Central memory CD8-positive, alpha-beta T cell (primary cell): ENCODE results near the gene MKRN2.

Experiments
- ATAC-seq: fragments of 150-1000 bp; cut with Tn5 transposase; replicated peaks from 2 replicates; pipeline ENCODE4 v1.10.0; 2022; ENCODE audit warnings: mild to moderate bottlenecking, moderate FRiP score, moderate number of reproducible peaks; ENCODE audit not compliant: poor library complexity, severe bottlenecking; ENCODE audit errors: extremely low read depth
- DNase-seq, 2 donors: peaks; one replicate each; pipeline ENCODE4 v3.0.0; 2021; ENCODE audit warnings: low spot score in 2 of 2
- H3K27ac Mint-ChIP-seq: one replicate; pipeline ENCODE4 v1.8.0; 2022; ENCODE audit warnings: low read depth, mild to moderate bottlenecking, moderate library complexity, mixed read lengths
- H3K27me3 Mint-ChIP-seq: one replicate; pipeline ENCODE4 v1.8.0; 2022; ENCODE audit warnings: mixed read lengths
- H3K36me3 Mint-ChIP-seq: one replicate; pipeline ENCODE4 v1.8.0; 2022; ENCODE audit warnings: mild to moderate bottlenecking, moderate library complexity, mixed read lengths; ENCODE audit not compliant: insufficient read depth
- H3K4me1 Mint-ChIP-seq: one replicate; pipeline ENCODE4 v1.8.0; 2022; ENCODE audit warnings: mixed read lengths
- H3K4me3 Mint-ChIP-seq: one replicate; pipeline ENCODE4 v1.8.0; 2022; ENCODE audit warnings: mild to moderate bottlenecking, moderate library complexity, mixed read lengths
- H3K9me3 Mint-ChIP-seq: one replicate; pipeline ENCODE4 v1.8.0; 2022; ENCODE audit warnings: mixed read lengths

MKRN2 gene, protein sequence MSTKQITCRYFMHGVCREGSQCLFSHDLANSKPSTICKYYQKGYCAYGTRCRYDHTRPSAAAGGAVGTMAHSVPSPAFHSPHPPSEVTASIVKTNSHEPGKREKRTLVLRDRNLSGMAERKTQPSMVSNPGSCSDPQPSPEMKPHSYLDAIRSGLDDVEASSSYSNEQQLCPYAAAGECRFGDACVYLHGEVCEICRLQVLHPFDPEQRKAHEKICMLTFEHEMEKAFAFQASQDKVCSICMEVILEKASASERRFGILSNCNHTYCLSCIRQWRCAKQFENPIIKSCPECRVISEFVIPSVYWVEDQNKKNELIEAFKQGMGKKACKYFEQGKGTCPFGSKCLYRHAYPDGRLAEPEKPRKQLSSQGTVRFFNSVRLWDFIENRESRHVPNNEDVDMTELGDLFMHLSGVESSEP

DNA sequence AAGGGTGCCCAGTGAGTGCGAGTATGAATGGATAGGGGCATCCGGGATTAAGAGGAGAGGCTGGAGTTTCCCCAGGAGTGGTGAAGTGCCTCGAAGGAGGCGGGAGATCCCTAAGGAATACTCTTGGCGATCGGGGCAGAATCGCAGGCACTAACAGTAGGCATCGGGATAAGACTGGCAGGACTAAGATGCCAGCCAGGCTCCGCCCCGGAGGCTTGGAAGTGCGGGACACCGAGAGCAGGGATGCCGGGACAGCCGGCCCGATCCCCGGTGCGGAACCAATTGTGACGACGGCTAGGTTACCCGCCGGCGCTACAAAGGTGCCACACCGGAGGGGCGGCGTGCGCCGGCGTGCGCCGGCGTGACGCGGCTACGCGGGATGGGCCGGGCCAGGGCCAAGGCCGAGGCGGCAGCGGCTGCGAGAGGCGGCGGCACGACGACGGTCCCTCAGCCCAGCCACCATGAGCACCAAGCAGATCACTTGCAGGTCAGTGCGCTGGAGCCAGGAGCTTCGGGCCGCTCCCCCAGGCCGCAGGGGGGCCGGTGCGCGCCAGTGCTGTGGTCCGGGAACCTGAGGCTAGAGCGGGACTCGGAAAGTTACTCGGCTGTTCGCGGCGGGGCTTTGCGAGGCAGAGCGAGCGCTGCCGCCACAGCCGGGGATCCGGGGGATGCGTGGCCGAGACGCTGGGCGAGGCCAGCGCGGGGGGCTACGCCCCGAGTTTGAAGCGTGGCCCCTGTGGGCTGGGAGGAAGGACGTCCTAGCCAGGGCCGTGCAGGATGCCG, at the start of gene MKRN2:
Gene MKRN2, plus strand, starts transcription at position 398 of the 783 bp plus-strand sequence. Its CDS starts 64 bp downstream, at position 462.
- Mint-ChIP-seq H3K36me3 (peaks cover 10% of the 10 kb centered on the region), H3K9me3 (no peaks in the 10 kb centered on the region)

DNA sequence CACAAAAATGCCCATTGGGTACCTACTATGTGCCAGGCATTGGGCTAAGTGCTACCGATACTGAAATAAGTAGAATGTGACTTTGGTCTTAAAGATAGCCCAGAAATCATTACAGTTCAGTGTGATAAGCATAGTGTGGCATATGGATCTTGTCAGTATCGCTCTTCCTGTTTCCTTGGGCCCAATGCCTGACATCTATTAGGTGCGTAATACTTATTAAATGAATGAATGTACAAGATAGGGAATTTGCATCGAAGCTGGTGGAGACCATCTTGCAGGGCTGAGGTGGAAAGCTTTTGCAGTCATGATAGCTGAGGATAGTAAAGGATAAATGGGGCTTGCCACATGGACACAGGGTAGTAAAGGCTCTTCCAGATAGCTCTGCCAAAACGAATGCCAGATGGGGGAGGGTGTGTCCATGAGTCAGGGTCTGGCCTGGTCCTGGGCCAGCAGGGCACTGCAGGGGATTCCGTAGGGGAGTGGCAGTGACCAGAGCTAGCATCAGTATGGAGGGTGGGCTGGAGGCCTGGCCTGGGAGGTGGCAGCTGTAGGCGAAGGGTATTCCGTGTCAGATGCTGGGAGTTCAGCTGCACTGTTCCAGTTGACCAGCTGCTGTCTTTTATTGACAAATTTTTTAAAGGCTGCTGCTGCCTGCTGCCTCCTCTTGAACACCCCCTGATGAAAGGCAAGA, 49.2 kb upstream of the MKRN2 start:
- H3K27ac Mint-ChIP-seq: no peak overlapping the region
- no peaks in the 10 kb centered on the region for H3K4me1 Mint-ChIP-seq
- H3K36me3 Mint-ChIP-seq: peaks cover 19% of the 10 kb centered on the region
- H3K4me3 Mint-ChIP-seq: no peak overlapping the region
- no peaks in the 10 kb centered on the region for H3K9me3 Mint-ChIP-seq
- no peak for ATAC-seq
- H3K27me3 Mint-ChIP-seq: no peaks in the 10 kb centered on the region
- no peak for DNase-seq

More for the DNA sequence above, at the start of gene MKRN2:
- peaks cover 61% of the 10 kb centered on the region for H3K4me1 Mint-ChIP-seq
- H3K27me3 Mint-ChIP-seq: peaks cover 35% of the 10 kb centered on the region
- peak within 1 kb of the TSS; percentile 92 for H3K4me3 Mint-ChIP-seq
- DNase-seq: peak; percentile 72 to 75
- peak; percentile 94 for ATAC-seq
- peak within 1 kb of the TSS; percentile 90 for H3K27ac Mint-ChIP-seq

DNA sequence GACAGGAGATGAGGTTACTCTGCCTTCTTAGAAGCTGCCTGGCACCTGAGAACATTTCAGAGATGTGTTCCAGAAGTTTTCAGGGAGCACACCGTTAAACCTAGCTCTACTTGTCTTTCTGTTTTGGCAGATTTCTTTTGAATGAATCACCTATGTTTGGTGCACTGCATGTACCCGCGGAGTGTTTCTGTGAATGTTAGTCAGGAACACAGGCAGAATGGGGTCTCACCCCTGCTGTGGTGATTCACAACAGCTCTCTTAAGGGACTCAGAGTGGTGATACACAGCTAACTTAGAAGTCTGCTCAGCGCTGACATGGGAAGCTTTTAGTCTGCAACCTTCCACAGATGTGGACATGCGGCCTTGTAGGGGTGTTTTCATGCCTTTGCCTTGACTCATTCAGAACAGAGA, 48.6 kb upstream of the MKRN2 start:
- Mint-ChIP-seq H3K9me3 (no peaks in the 10 kb centered on the region), H3K27ac (no peak overlapping the region), H3K27me3 (no peaks in the 10 kb centered on the region), H3K4me3 (no peak overlapping the region), H3K4me1 (no peaks in the 10 kb centered on the region), H3K36me3 (peaks cover 14% of the 10 kb centered on the region)
- ATAC-seq: no peak
- no peak for DNase-seq

DNA sequence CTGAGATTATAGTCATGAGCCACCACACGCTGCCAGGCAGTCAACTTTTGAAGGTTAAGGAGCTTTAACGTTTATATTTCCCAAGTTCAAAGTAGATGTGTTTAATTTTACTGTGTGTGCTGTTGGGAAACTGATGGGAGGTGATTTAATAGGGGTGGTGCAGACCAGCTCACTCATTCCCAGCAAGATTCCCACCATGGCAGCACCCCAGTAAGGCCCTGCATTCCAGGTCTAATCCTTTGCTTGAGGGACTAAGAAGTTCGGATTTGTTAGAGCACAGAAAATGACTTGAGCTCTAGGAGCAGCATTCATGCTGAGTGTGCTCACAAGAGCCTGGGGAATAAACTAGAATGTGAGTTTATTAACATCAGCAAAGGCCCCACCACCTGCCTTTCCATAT, 47.4 kb upstream of the MKRN2 start:
- Mint-ChIP-seq H3K4me1 (no peaks in the 10 kb centered on the region), H3K4me3 (no peak overlapping the region), H3K27ac (no peak overlapping the region), H3K9me3 (no peaks in the 10 kb centered on the region), H3K36me3 (peaks cover 5% of the 10 kb centered on the region), H3K27me3 (no peaks in the 10 kb centered on the region)
- ATAC-seq (no peak), DNase-seq (no peak)

DNA sequence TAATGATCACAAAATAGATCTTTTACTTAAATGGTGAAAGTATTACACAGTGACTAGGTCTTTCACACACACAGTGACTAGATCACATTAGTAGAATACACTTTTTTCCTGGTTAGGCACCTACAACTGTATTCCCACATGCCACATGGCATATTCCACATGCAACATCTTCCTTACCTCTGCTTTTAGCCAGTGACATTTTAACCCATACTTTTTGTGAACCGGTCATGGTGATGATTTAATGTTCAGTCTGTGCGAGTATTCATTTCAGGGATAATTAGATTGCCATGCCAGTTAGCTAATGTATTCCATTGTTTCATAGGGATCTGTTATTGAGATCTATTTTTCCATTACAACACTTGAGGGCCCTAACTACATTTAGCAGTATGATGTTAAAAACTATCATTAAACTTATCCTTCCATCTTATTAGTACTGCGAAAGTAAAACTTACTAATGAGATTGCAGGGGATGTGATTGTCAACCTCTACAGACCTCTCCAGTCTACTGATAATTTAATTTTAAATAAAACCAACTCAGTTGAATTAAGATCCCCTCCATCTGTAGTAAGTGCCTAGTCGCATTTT, 44.3 kb upstream of the MKRN2 start:
- H3K27me3 Mint-ChIP-seq: no peaks in the 10 kb centered on the region
- no peak overlapping the region for H3K4me3 Mint-ChIP-seq
- no peaks in the 10 kb centered on the region for H3K36me3 Mint-ChIP-seq
- no peak overlapping the region for H3K27ac Mint-ChIP-seq
- H3K4me1 Mint-ChIP-seq: no peaks in the 10 kb centered on the region
- DNase-seq (no peak), ATAC-seq (no peak)
- no peaks in the 10 kb centered on the region for H3K9me3 Mint-ChIP-seq

DNA sequence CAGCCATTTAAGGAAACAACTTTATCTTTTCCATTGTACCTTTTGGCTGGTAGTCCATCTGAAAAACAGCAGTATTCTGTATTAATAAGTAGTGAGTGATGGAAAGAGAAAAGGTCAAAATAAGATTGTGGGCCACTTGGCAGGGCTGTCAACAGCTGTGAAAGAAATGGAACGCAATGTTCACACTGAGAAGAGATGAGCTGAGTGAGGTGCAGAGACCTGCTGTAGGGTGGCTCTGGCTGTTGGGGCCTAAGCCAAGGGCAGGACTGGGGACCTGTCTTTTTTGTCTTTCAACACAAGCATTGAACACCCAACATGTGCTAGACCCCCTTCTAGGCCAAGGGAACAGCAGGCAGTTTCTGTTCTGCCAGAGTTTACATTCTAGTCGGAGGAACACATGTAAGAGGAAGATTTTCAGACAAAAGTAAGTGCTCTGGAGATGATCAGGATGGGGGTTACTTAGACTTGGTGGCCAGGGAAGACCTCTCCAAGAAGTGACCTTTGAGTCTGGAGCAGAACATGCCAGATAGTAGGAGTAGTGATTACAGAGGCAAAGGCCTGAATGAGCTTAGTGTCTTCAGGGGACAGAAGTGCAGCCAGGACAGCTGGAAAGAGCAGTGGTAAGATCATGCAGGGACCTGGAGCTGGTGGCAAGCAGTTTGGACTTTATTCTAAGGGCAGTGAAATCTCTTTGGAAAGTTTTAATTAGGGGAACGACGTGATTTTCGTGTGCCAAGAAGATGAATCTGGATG, 43.0 kb upstream of the MKRN2 start:
- no peaks in the 10 kb centered on the region for H3K36me3 Mint-ChIP-seq

DNA sequence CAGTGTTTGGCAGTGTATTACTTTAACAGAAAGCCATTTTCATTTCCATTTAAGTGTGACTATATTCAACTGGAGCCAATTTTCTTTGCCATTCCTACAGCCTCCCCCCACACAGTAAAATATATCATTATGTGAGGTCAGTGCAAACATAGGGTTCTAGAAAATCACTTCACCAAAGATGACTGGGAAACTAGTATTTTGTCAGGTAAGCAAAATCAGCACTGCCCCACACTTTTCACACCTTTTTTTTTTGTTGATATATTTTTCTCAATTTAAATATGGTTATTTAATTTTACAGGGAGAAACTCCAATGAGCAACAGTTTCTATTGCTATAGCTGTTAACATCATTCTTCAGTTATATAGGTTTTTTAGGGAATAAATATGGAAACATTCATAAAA, 41.3 kb upstream of the MKRN2 start:
- DNase-seq (no peak), ATAC-seq (no peak)
- no peaks in the 10 kb centered on the region for H3K36me3 Mint-ChIP-seq
- no peaks in the 10 kb centered on the region for H3K27me3 Mint-ChIP-seq
- H3K27ac Mint-ChIP-seq: no peak overlapping the region
- H3K9me3 Mint-ChIP-seq: no peaks in the 10 kb centered on the region
- no peak overlapping the region for H3K4me3 Mint-ChIP-seq
- H3K4me1 Mint-ChIP-seq: no peaks in the 10 kb centered on the region

More for the DNA sequence above, 43.0 kb upstream of the MKRN2 start:
- Mint-ChIP-seq H3K9me3 (no peaks in the 10 kb centered on the region), H3K27me3 (no peaks in the 10 kb centered on the region), H3K4me3 (no peak overlapping the region), H3K4me1 (no peaks in the 10 kb centered on the region), H3K27ac (no peak overlapping the region)
- DNase-seq (no peak), ATAC-seq (no peak)

DNA sequence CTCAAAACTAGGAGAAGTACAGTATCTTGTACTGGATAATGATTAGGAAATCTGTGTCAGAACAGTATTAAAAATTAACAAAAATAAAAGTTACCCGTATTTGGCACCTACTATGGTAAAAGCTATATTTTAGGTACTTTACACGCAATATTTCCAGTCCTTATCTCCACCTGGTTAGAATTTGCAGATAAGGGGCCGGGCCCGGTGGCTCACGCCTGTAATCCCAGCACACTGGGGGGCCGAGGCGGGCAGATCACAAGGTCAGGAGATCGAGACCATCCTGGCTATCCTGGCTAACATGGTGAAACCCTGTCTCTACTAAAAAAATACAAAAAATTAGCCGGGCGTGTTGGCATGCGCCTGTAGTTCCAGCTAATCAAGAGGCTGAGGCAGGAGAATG, 40.0 kb upstream of the MKRN2 start:
- Mint-ChIP-seq H3K27ac (no peak overlapping the region), H3K4me3 (no peak overlapping the region), H3K27me3 (no peaks in the 10 kb centered on the region), H3K36me3 (no peaks in the 10 kb centered on the region), H3K4me1 (no peaks in the 10 kb centered on the region), H3K9me3 (no peaks in the 10 kb centered on the region)
- ATAC-seq (no peak), DNase-seq (no peak)

DNA sequence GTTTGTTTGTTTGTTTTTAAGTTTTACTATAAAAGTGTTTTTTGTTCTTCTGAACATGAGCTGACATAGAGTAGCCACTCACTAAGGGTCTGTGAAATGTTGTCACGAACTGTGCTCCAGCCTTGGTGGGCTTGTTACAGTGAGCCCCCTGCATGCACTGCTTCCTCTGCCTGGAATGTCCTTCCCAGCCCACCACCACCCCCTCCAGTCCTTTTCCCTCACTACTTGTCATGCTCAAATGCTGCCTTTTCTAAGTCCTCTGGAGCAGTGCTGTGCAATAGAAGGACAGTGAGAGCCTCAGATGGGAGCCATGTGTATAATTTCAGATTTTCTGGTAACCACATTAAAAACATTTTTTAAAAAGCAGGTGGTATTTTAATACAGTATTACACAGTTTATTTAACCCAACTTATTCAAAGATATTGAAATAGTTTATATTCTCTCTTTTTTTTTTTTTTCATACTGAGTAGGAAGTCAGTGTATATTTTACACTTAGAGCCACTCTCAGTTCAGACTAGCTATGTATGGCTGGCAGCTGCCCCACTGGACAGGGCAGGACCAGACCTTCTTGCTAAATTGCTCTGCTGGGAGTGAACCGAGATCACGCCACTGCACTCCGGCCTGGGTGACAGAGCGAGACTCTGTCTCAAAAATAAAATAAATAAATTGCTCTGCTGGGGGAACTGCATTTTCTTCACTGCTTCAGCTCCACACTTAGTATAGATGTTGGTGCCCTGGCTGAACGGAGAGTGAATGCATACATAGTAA, 38.4 kb upstream of the MKRN2 start:
- Mint-ChIP-seq H3K27me3 (no peaks in the 10 kb centered on the region), H3K9me3 (no peaks in the 10 kb centered on the region), H3K4me1 (no peaks in the 10 kb centered on the region), H3K27ac (peak overlapping the region; percentile 38), H3K36me3 (no peaks in the 10 kb centered on the region), H3K4me3 (no peak overlapping the region)
- DNase-seq (no peak), ATAC-seq (no peak)

DNA sequence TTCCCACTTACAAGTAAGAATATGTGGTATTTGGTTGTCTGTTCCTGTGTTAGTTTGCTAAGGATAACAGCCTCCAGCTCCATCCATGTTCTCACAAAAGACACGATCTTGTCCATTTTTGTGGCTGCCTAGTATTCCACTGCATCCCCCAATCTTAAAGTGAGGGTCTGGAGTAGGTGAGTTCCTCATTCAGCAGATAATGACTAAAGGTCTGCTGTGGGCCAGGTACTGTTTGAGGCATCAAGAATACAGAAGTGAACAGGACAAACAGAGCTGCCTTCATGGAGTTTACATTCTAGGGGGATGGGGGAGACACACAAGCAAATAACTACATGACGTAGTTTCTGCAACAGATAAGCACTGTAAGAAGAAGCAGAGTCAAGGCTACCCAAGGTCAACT, 35.9 kb upstream of the MKRN2 start:
- H3K27me3 Mint-ChIP-seq: no peaks in the 10 kb centered on the region
- no peak overlapping the region for H3K4me3 Mint-ChIP-seq
- DNase-seq (no peak), ATAC-seq (no peak)
- H3K4me1 Mint-ChIP-seq: no peaks in the 10 kb centered on the region
- peaks cover 2% of the 10 kb centered on the region for H3K36me3 Mint-ChIP-seq
- H3K9me3 Mint-ChIP-seq: no peaks in the 10 kb centered on the region
- H3K27ac Mint-ChIP-seq: no peak overlapping the region

DNA sequence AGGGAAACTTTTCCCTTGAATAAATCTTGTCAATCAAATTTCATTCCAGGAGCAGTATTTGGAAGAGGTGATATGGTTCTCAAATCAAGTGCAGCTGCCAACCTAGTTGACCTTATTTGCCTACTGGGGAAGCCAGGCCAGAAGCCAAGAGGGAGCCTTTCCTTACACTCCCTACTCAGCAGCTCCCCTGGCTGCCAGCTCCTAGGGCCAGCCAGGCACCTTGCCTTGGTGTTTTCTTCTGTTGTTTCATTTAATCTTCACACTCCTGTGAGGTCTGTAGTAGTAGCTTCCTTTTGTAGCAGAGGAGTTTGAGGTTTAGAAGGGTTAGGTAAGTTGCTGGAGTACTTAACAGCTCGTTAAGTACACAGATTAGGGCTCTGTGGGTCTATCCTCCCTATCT, 34.2 kb upstream of the MKRN2 start:
- no peak overlapping the region for H3K27ac Mint-ChIP-seq
- H3K4me1 Mint-ChIP-seq: no peaks in the 10 kb centered on the region
- no peaks in the 10 kb centered on the region for H3K27me3 Mint-ChIP-seq
- DNase-seq: no peak
- no peak overlapping the region for H3K4me3 Mint-ChIP-seq
- ATAC-seq: no peak
- H3K9me3 Mint-ChIP-seq: no peaks in the 10 kb centered on the region
- H3K36me3 Mint-ChIP-seq: peaks cover 5% of the 10 kb centered on the region
